COLO829 (cell line): Measurements from ENCODE around the gene EVA1A.

Experiments
- DNase-seq: peaks from one replicate; pipeline ENCODE4 v3.0.0; 2012; ENCODE audit warnings: low spot score

The EVA1A gene

DNA sequence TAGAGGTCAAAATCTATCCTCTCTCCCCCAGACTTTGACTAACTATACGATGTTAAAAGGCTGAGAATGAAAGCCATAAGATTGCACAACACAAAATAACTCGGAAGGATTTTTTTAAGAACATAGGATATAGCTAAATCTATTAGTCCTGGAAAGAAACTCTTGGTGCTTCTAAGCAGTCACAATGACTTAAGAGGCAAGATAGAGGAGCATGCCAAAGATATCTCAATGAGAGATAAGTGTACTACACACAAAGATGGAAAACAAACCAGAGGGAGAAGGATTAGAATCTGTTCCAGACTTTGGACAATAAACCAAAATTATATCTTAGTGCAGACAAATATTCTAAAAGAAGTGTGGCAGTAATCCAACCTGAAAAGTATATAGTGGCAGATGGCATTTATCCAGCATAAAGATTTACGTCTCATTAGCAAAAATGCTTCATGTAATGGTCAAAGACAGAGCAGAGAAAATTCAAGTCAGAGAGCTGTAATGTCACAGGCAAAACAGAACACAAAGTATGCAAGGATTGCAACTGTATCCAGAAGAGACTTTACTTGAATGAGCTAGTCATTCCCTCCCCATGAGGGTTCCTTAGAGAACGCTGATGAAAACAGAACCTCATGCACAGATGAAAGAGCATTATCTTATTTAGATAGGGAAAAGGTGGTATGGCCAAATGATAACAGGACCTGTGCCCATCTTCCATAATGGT lies 28.8 kb upstream of the EVA1A start:
- DNase-seq, result no peak

DNA sequence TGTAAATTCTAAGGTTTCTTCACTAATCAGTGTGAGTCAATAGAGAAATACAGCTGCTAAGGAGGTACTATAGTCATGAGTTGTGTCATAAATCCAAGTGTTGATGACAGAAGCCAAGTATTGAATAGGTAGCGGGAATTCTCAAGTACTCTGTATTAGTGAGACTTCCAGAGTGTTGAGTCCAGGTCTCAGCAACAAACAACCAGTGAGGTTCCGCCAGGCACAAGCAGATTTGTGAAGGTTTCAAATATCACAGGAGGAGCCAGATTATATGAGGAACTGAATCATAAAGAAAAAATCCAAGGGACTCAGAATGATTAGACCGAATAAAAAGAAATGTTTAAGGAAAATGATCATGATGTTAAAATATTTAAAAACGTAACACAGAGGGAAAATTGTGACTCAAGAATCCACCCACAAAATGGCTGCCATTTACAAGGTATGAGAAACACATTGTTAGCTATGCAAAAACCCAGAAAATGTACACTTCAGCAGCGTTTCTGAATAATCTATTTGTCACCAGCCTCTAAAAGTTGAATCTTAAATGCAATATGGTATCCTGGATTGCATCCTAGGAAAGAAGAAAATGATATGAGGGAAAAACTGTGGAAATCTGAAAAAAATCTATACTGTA lies 27.3 kb upstream of the EVA1A start:
- DNase-seq, result no peak

DNA sequence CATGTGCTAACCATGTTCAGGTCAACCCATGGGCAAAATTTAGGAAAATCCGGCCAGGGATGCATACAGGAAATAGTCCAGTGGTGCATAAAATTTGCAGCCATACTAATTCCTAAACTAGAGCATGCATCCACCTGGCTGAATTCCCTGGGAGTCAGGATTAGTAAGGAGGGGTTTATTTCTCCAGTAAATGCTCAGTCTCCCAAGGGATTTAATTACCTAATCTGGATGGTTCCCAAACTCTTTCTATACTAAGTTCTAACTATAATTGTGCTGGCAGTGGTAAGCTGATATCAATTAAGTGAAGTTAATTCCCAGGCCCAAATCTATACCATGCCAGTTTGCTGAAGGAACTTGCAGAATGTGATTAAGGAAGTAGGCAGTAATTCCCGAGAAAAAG lies 26.2 kb upstream of the EVA1A start:
- DNase-seq, result no peak

DNA sequence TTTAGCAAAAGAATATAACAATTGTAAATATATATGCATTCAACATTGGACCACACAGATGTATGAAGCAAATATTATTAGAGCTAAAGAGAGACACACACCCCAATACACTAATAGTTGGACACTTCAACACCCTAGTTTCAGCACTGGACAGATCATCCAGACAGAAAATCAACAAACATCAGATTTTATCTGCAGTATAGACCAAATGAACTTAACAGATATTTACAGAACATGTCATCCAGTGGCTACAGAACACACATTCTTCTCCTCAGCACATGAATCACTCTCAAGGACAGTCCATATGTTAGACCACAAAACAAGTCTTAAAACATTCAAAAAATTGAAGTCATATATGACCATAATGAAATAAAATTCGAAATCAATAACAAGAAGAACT lies 22.1 kb upstream of the EVA1A start:
- DNase-seq, result no peak

DNA sequence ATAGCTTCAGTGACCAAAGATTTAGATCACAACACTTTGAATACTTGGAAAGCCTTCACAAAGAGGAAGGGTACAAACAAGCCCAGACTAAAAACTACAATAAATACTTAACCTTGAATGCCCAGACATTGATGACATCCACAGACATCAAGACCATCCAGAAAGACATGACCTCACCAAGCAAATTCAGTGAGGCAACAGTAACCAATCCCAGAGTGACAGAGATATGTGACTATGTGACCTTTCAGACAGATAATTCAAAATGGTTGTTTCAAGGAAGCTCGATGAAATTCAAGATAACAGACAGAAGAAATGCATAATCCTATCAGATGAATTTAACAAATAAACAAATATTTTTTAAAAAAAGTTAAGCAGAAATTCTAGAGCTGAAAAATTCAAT lies 19.9 kb upstream of the EVA1A start:
- no peak for DNase-seq

DNA sequence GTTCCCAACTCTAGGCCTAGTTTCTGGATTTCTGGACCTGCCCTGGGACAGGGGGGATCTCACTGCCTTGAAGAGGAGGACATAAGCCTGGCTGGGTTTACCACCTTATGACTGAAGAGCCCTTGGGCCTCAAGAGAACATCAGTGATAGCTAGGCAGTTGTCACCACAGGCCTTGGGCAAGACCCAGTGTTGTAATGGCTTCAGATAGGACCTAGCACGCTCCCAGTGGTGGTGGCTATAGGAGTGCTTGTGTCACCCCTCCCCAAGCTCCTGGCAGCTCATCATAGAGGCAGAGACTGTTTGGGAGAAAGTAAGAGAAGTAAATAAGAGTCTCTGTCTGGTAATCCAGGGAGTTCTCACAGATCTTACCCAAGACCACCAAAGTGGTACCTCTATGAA lies 19.4 kb upstream of the EVA1A start:
- DNase-seq, result no peak

DNA sequence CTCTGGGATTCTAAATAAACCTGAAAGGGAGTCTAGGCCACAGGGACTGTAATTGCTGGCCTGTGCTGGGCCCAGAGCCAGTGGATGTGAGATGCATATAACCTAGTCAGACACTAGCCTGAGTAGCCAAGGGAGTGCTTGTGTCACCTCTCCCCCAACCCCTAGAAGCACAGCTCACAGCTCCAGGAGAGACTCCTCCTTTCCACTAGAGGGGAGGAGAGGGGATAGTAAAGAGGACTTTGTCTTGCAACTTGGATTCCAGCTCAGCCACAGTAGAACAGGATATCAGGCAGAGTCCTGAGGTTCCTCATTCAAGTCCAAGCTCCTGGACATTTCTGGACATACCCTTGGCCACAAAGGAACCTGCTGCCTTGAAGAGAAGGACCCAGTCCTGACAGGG lies 18.4 kb upstream of the EVA1A start:
- DNase-seq, result no peak

DNA sequence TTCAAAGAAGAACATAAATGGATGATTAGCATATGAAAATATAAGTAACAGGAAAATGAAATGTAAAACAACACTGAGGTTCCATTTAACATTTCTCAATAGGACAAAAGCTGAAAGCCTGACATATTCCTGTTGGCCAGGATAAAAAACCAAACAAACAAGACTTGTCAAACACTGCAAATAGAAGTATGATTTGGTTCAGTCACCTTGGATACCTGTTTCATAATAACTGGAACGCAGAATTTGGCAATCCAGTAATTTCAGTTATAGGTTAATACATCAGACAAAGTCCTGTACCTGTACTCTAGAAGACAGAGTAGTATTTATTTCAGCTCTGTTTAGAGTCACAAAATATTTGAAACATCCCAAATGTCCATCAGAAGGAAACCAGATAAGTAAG lies 16.5 kb upstream of the EVA1A start:
- no peak for DNase-seq

DNA sequence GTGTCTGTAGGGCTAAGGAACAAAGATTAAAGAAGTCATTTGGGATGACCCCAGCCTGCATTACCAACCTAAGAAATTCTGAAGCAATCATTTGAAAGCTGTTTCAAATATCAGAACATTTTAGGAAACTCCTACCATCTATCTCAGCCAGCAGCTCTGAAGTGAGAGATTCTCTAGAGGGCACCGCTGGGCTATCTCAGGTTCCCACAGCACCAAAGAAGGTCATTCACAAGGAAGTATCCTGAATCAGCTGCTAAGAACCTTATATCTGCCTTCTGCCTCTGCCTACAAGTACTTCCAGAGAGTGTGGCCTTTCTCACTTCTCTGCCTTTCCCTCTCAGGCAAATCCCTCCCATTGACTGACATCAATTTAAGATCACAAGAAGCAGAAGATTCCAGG lies 13.4 kb upstream of the EVA1A start:
- DNase-seq, result no peak

DNA sequence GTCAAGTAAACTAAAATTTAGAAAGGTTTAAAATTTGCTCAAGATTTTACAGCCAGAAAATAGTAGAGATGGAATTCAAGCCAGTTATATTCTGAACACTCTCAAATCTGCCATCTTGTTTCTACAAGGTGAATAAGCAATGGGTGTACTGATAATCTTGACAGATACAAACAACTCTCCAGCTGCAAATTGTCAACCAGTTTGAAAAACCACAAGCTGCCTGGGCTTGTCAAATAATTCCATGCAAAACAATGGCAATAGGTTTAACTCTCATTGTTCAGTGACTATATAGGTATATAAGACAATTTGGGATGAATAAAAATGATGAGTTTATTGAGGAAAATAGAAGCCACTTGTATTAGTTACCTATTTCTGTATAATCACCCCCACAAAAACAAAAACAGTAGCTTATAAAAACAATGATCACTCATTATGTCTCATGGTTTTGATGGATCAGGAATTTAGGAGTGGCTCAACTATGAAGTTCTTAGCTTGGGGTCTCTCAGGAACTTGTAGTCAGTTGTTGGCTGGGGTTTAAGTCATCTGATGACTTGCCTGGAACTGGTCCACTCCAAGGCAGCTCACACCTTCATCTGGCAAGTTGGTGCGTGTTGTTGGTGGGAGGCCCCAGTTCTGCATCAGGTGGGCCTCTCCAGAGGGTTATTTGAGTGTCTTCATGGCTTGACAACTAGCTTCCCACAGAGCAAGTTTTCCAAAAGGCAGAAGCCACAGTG lies 12.6 kb upstream of the EVA1A start:
- no peak for DNase-seq

DNA sequence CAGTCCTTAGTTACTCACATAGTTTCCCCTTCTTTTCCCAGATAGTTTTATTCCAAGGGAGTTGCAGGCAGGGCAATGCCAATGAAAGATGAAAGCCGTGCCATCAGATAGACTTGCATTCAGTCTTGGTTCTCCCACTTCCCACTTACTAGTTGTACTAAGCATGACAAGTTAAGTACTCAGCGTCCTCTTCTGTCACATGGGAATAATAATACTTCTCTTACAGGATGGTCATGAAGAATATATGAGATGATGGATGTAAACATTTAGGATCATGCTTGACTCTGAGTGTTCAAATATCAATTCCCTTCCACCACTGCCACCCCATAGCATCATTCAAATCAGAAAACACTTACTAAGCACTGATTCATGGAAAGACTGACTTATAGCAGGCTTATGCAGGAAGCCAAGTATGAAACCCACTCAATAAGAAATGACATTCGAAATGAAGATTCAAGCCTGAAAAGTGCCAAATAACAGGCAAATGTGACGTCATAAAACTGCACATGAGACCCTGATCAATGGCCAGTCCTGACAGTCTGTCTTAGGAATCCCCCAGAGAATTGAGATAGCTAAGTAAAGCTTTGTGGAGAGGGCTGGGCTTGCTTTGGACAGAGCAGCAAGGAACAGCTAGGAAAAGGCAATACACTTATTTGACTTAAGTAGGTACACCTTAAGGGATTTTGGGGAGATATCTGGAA lies 11.1 kb upstream of the EVA1A start:
- DNase-seq, result no peak

DNA sequence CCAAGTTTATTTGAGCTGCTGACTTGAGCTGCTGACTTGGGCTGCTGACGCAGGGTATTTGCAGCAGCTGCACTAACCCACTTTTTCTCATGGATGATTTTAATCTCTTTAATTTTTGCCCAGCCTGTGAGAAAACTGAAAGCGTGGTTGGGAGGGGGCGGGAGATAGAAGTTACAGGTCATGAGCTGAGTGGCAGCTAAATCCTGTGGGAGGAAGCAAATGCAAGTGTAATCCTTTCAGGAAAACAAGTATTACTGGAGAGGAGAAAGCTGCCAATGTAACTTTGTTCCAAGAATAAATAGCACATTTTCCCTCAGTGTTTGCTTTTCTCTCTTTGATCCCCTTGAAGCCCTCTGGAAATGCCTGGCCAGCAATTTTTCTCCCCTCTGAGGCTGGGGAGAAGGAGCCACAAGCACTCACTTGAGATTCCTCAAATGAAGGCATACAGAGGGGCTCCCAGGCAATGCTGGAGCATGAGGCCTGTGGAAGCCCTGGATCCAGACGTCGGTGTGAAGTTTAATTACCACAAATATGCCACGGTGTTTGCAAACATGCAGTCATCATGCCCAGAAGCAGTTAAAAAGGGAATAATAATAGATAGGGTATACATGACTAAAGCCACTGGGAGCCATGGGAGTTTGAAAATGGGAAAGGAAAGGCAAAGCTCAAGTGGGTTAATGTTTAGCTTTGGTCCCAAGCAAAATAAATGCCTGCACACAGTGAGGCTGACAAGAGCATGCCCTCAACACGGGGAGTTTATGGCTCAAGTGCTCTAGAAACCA lies 10.4 kb upstream of the EVA1A start:
- DNase-seq, result peak; percentile 35

DNA sequence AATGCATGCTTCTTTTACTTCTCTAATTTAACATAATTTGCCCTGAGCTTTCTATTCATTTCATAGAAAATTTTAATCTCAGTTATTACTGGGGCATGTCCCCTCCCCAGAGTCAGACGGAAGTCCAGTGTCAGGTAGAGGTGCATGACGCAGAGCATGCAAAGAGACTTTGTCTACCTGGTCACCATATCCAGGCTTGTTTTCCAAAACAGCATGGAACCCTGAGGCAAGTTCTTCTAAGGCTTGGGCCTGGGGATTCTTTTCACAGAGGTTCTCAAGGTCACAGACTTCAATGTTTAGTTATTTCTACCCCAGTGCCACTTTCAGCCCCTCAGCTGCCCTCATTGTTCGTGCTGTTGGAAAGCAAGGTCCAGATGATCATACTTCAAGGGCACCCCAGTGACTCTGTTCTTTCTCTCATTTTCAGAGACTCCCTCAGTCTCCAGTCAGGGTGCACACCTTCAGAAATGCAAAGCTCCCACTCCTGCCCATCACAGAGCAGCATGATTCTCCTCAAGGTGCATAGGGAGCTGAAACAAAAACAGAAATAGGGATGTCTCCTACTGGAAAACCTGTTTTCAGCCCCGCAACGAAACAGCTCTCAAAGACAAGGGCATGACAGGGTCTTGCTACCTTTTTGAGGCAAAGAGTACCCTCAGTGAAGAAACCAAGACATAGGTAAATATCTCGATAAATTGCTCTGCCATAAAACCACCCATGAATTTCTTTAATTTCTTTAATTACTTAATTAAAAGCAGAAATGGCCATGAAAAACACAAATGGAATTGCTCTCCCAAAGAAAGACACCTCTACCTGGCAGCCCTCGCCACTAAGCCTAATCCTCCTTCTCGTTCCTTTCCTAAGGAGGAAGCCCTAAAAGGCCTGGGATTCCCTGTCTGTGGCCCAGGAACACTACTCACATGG lies 9.5 kb upstream of the EVA1A start:
- DNase-seq, result no peak

DNA sequence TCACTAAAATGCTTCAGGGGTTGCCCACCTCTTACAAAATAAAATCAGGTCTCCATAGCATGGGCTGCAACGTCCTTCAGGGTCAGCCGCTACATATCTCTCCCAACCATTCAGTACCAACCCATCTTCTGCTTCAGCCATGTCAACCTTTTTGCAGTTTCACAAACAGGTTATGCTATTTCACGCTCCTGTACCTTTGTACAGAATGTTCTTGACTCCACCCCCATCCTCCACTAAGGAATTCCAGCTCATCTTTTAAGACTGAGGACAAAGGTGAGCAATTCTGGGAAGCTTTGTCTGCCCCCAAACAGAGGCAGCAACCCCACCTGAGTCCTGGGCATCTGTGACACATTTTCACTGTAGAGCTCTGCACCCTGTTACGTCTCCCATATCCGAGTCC lies 8.8 kb upstream of the EVA1A start:
- DNase-seq, result no peak

DNA sequence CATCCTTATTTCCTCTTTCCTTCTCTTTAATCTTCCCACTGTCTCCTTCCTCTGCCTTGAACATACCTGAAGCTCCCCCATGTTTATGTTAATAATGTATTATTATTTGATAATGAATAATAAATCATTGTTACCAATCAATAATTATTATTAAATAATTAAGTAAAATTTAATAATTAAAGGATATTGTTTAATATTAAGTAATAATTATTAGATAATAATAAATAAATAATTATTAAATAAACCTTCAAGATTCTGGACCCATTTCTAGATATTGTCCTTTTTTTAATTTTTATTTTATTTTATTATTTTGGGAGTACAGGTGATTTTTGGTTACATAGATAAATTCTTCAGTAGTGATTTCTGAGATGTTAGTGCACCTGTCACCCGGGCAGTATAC lies 7.4 kb upstream of the EVA1A start:
- no peak for DNase-seq

DNA sequence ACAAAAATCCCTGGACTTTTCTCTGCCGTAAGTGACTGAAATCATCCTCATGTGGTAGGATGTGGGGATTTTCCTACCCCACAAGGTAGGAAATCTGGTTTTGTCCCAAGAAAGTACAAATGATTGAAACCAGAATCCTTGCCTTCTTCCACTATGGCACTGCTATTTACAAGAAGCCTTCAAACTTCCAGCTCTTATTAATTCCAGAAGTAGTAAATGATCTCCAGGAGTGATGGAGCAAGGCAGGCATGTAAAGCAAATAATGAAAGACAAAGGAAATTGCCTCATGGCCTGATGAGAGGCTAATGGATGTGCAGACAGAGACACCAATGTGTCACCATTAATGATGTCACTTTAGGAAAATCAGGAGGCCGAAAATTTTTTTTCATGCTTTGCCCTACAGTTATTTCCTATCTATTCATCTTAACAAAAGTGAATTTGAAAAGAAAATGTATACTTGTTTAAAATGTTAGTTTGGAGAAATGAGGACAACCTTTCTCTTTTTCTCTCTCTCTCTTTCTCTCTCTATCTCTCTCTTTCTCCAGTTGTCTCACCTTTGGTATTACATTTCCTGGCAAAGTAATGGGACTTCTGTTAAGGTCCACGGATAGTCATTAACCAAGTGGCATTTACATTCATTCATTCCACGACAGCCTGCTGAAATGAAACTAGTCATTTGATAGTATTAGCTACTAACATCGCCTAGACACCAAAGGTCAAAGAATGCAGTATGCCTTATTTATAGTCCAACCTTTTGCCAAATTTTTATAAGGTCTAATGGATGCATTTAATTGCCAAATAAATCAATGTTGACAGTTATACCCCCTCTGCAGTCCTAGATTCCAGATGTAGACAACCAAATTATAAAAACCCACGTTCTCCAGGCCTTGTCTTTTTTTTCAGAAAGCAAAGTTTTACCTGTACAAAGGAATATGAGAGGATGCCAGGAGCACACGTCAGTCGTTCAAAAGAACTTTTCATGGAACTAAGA lies 5.0 kb upstream of the EVA1A start:
- no peak for DNase-seq

DNA sequence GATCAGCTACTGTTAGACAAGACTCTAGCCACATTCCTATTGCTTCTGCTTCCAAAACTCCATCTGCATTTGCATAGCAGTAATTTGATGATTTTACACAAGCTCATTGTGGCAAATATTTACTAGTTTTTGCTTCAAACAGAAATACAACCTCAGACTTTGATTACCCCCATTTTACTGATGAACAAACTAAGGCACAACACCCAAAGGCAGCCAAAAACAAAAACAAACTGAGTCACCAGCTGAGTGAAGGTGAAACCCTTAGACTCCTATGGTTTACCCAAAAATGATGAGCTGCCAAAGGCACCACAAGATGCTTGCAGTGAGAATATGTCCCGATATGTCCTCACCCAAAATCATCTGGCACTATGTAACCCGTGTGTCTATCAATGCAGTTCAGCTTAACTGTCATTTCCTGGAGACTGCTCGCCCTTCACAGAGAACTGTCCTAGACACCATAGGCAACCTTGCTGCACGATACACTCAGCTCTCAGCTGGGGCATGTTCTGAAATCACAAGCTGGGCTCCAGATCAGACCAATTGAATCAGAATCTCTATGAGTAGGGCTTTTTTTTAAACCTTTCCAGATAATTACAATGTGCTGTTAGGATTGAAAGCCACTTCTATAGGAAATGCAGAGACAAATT lies 4.1 kb upstream of the EVA1A start:
- DNase-seq, result no peak

DNA sequence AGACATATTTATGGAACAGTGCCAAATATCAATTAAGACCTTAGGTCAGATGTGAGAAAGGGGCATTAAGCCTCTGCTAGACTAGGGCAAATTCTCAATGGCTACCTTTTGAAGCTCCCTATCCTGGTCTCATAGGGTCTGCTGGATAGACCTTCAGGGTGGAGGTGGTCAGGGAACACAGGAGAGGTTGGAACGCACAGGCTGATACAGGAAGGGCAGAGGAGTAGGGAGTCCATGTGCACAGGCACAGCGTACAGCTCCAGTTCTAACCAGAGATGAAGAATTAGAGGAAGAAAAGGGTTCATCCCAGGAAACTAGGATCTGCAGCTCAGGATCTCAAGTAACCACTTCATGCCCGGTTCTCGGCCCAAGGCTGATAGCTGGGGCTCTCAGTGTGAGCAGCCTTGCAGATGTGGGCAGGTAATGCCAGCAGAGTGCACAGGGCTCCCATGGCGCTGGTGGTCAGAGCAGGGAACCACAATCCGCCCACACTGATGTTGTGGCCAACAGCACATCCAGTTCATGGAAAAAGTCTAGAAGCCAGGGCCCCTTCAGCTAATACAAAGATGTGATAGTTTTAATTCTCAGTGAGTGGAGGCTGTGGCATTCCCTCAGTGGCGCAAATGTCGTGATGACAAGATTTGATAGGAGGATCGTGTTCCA lies 3.4 kb upstream of the EVA1A start:
- no peak for DNase-seq

DNA sequence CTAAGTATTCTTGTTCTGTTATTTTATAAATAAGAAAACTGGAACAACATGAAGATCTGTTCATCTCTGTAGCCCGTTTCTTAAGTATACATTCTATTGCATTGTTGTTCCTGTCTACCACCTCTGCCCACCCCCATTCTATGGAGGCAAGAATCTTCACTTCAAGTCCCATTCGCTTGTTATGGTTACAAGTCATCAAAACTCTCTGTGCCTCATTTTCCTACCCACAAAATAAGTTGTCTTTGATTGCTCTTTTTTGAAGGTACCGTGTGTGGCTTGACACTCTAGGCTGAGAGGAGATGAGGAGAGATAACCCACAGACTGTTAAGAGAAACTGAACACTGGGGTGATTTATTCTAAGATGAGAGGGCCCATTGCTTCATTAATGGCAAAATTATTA lies 2.9 kb upstream of the EVA1A start:
- DNase-seq, result no peak
